Body of pancreas (tissue), 4 donors: ENCODE measurements around the gene RPL4.

ENCODE experiments used
- CTCF ChIP-seq, 7 experiments: fragments of 450-650 bp in 4 of 7; fragments of 200-600 bp in 3 of 7; sonication (generic) in 3 of 7; IDR thresholded peaks; one replicate each; pipeline ENCODE4 v1.5.1; 2016 to 2019; ENCODE audit warnings: antibody characterized with exemption in 7 of 7
- POLR2A ChIP-seq, 3 donors: fragments of 450-650 bp; IDR thresholded peaks; one replicate each; pipeline ENCODE4 v1.6.1; 2016; ENCODE audit warnings: antibody characterized with exemption in 3 of 3, mild to moderate bottlenecking in 2 of 3

DNA sequence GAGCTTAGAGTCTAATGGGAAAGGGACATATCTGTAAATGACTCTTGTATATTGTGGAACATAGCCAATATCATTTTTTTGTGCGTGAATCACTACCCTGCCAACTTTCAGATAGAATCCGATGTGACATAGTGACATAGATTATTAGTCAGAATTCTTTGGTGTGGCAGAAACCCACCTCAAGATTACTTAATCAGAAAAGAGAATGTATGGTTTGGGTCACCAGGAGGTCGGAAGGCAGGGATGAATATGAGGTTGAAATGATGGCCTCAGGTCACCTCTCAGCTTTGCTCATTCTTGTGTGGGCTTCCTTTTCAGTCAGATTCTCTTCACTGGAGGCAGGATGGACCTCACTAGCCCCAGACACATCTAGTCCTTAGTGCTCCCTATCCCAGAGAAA, 48.4 kb downstream of the RPL4 start:
- TF ChIP-seq POLR2A (IDR thresholded peaks at IDR 0.05) (no peak), CTCF (IDR thresholded peaks at IDR 0.05) (no peak)
